Endothelial cell (in vitro differentiated cells): ENCODE data around the gene NEFH. TPM values are rescaled to one million over a fixed set of nuclear protein-coding genes. Genes with fewer than 3 reads are reported as not detected.

ENCODE experiments used
- DNase-seq: peaks from one replicate; pipeline ENCODE4 v3.0.0; 2021; ENCODE audit warnings: low spot score
- H3K27ac Mint-ChIP-seq: one replicate; pipeline ENCODE4 v1.8.0; 2021; ENCODE audit warnings: mixed read lengths, inconsistent platforms; ENCODE audit not compliant: unreplicated experiment
- H3K27me3 Mint-ChIP-seq: one replicate; pipeline ENCODE4 v1.8.0; 2021; ENCODE audit warnings: mild to moderate bottlenecking, moderate library complexity, mixed read lengths, inconsistent platforms; ENCODE audit not compliant: unreplicated experiment
- H3K36me3 Mint-ChIP-seq: one replicate; pipeline ENCODE4 v1.8.0; 2021; ENCODE audit warnings: mild to moderate bottlenecking, low read depth, mixed read lengths, inconsistent platforms; ENCODE audit not compliant: unreplicated experiment
- H3K4me1 Mint-ChIP-seq: one replicate; pipeline ENCODE4 v1.8.0; 2021; ENCODE audit warnings: mild to moderate bottlenecking, mixed read lengths, inconsistent platforms; ENCODE audit not compliant: unreplicated experiment
- H3K4me3 Mint-ChIP-seq: one replicate; pipeline ENCODE4 v1.8.0; 2021; ENCODE audit warnings: mild to moderate bottlenecking, mixed read lengths, inconsistent platforms; ENCODE audit not compliant: unreplicated experiment
- H3K9me3 Mint-ChIP-seq: one replicate; pipeline ENCODE4 v1.8.0; 2021; ENCODE audit warnings: mixed read lengths, inconsistent platforms; ENCODE audit not compliant: unreplicated experiment
- CTCF ChIP-seq: fragments of 200-600 bp; sonication (generic); IDR thresholded peaks from one replicate; pipeline ENCODE4 v1.5.0; 2021; ENCODE audit warnings: antibody characterized with exemption; ENCODE audit not compliant: unreplicated experiment
- total RNA-seq: library from RNA; stranded (reverse); fragmentation: NEBNext Ultra II Directional; extraction: Animal tissue kit (Norgen Biotek cat#: 25700); gene quantifications from one replicate; pipeline ENCODE4 v1.2.1, GENCODE V29; 2021; ENCODE audit not compliant: unreplicated experiment

The NEFH gene
- total RNA-seq, 1 donor from 2014 or later: 18.2 TPM

GRCh38 chr22:29480262-29480511 lies 169 bp downstream of the NEFH start:
- DNase-seq: no peak

DNA sequence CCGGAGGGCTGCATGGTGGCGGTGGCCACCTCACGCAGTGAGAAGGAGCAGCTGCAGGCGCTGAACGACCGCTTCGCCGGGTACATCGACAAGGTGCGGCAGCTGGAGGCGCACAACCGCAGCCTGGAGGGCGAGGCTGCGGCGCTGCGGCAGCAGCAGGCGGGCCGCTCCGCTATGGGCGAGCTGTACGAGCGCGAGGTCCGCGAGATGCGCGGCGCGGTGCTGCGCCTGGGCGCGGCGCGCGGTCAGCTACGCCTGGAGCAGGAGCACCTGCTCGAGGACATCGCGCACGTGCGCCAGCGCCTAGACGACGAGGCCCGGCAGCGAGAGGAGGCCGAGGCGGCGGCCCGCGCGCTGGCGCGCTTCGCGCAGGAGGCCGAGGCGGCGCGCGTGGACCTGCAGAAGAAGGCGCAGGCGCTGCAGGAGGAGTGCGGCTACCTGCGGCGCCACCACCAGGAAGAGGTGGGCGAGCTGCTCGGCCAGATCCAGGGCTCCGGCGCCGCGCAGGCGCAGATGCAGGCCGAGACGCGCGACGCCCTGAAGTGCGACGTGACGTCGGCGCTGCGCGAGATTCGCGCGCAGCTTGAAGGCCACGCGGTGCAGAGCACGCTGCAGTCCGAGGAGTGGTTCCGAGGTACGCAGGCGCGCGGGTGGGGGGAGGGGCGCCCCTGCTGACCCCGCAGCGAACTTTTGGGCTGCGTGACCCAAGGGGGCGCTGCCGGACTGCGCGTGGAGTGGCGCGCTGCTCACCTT lies 670 bp downstream of the NEFH start:
- H3K4me1 Mint-ChIP-seq: peaks cover 34% of the 10 kb centered on the region
- H3K4me3 Mint-ChIP-seq: no peak overlapping the region
- H3K36me3 Mint-ChIP-seq: peaks cover 12% of the 10 kb centered on the region
- peak; percentile 72 for DNase-seq
- H3K27me3 Mint-ChIP-seq: peaks cover 22% of the 10 kb centered on the region
- no peak overlapping the region for H3K27ac Mint-ChIP-seq
- no peaks in the 10 kb centered on the region for H3K9me3 Mint-ChIP-seq
- peak; percentile 28 for TF ChIP-seq CTCF

More at GRCh38 chr22:29480262-29480511, 169 bp downstream of the NEFH start:
- Mint-ChIP-seq H3K27me3 (peaks cover 24% of the 10 kb centered on the region), H3K4me1 (peaks cover 39% of the 10 kb centered on the region), H3K36me3 (peaks cover 12% of the 10 kb centered on the region), H3K9me3 (no peaks in the 10 kb centered on the region), H3K27ac (no peak overlapping the region), H3K4me3 (no peak overlapping the region)
- TF ChIP-seq CTCF: no peak

DNA sequence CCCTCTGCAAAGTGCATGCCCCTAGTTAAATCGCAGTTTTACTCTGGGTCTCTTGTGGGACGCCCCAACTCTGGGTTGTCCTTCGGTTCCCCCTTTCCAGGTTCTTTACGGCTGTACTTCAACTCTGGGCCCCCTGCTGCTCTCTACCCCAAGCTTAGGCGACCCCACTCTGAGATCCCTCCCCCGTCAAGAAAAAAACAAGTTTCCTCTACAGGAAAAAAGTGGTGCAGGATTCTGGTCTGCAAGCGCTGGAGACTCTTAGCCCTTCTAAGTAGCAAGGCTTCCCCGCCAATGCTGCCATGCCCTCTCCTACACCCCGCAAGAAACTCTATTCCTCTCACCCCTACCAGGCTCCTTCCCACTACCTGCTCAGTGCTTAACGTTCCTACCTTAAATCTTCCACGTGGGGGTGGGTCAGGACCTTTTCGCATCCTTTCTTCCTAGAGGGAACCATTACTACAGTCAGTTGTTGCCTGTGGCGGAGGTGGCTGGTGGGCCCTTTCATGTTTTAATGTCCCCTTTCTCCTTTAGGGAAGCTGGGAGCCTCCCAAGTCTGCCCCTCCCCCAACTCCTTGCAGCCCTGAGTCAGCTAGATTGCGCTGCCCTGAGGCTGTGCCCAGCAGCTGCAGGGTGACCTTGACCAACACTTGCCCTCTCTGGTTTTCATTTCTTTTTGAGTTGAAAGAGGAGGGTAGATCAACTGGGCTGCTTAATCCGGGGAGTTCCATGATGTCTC lies 1.4 kb downstream of the NEFH start:
- peaks cover 12% of the 10 kb centered on the region for H3K36me3 Mint-ChIP-seq
- no peaks in the 10 kb centered on the region for H3K9me3 Mint-ChIP-seq
- peaks cover 22% of the 10 kb centered on the region for H3K27me3 Mint-ChIP-seq
- peak overlapping the region; percentile 37 for H3K27ac Mint-ChIP-seq
- peak; percentile 25 for DNase-seq
- peak overlapping the region; percentile 90 for H3K4me3 Mint-ChIP-seq
- TF ChIP-seq CTCF: no peak
- H3K4me1 Mint-ChIP-seq: peaks cover 27% of the 10 kb centered on the region

- TF ChIP-seq CTCF: no peak
- Mint-ChIP-seq H3K27ac (no peak overlapping the region), H3K9me3 (no peaks in the 10 kb centered on the region), H3K27me3 (peaks cover 20% of the 10 kb centered on the region), H3K4me3 (peak overlapping the region; percentile 90), H3K36me3 (peaks cover 9% of the 10 kb centered on the region), H3K4me1 (peaks cover 26% of the 10 kb centered on the region)
- DNase-seq: no peak
Observed at GRCh38 chr22:29482253-29482652, 2.2 kb downstream of the NEFH start.

DNA sequence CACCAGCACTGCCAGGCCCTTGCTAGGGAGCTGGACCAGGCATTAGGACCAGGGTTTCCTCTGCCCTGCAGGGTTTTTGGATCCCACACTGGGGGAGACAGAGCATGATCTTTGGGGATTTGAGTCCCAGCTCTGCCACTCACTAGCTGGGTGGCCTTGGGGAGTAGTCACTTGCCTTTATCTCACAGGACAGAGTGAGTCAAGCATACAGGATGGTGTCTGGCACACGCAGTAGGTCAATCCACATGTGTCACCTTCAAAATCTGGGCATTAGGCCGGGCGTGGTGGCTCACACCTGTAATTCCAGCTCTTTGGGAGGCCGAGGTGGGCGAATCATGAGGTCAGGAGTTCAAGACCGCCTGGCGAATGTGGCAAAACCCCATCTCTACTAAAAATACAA lies 2.7 kb downstream of the NEFH start:
- Mint-ChIP-seq H3K27me3 (peaks cover 19% of the 10 kb centered on the region), H3K27ac (no peak overlapping the region), H3K4me1 (peaks cover 26% of the 10 kb centered on the region), H3K9me3 (no peaks in the 10 kb centered on the region), H3K36me3 (peaks cover 11% of the 10 kb centered on the region), H3K4me3 (no peak overlapping the region)
- no peak for TF ChIP-seq CTCF
- DNase-seq: no peak
